IMR-90 (cell line): ENCODE measurements around the gene MON1A. TPM values are rescaled to one million over a fixed set of nuclear protein-coding genes. Genes with fewer than 3 reads are reported as not detected.

Source experiments
- ATAC-seq: fragments of 200-7000 bp; cut with Tn5 transposase; 2 replicates; pipeline ENCODE4 v1.9.1; 2020; ENCODE audit warnings: low read depth, mild to moderate bottlenecking, moderate library complexity
- BruUV-seq: library from RNA; stranded (reverse); fragments of 400-500 nt; replicated peaks from 2 replicates; lab custom pipeline; 2021; lab: Mats Ljungman, UMichigan
- CTCF ChIA-PET: fragments of 300-600 bp; formaldehyde crosslinking; extraction: SDS; loops from one replicate; lab custom pipeline; 2021; ENCODE audit warnings: antibody characterized with exemption; lab: Yijun Ruan, JAX
- POLR2A ChIA-PET: fragments of 300-600 bp; sonication (Branson Sonifier 250); formaldehyde crosslinking; loops from one replicate; lab custom pipeline; 2022; ENCODE audit warnings: antibody characterized with exemption; ENCODE audit not compliant: unreplicated experiment; lab: Charles Lee
- DNase-seq: peaks from one replicate; pipeline ENCODE4 v3.0.0; 2013
- H2AFZ ChIP-seq: replicated peaks from 2 replicates; pipeline ENCODE3; 2013; ENCODE audit warnings: low read length, mild to moderate bottlenecking; ENCODE audit not compliant: poor library complexity
- H2AK5ac ChIP-seq: 2 replicates; pipeline ENCODE4 v1.6.1; 2013; ENCODE audit warnings: low read depth, low read length, inconsistent platforms
- H2AK9ac ChIP-seq: replicated peaks from 2 replicates; pipeline ENCODE3; 2013; ENCODE audit warnings: mild to moderate bottlenecking, low read depth, low read length, moderate library complexity; ENCODE audit not compliant: poor library complexity
- H2BK120ac ChIP-seq: 2 replicates; pipeline ENCODE4 v1.6.1; 2013; ENCODE audit warnings: low read depth, low read length, inconsistent platforms
- H2BK15ac ChIP-seq: 3 replicates; pipeline ENCODE4 v1.6.1; 2013; ENCODE audit warnings: low read depth, low read length, inconsistent platforms
- H2BK20ac ChIP-seq: 2 replicates; pipeline ENCODE4 v1.6.1; 2013; ENCODE audit warnings: low read depth, mild to moderate bottlenecking, inconsistent platforms, low read length, moderate library complexity
- H2BK5ac ChIP-seq: 2 replicates; pipeline ENCODE4 v1.6.1; 2013; ENCODE audit warnings: mild to moderate bottlenecking, low read depth, low read length, inconsistent platforms; ENCODE audit not compliant: poor library complexity, severe bottlenecking
- H3K14ac ChIP-seq: replicated peaks from 2 replicates; pipeline ENCODE4 v1.6.1; 2013; ENCODE audit warnings: low read depth, low read length, inconsistent platforms
- H3K18ac ChIP-seq: 2 replicates; pipeline ENCODE4 v1.6.1; 2013; ENCODE audit warnings: low read depth, low read length, control low read depth
- H3K23ac ChIP-seq: 2 replicates; pipeline ENCODE4 v1.6.1; 2013; ENCODE audit warnings: low read depth, low read length, inconsistent platforms
- H3K27ac ChIP-seq: 2 replicates; pipeline ENCODE4 v1.5.1; 2013; ENCODE audit warnings: mild to moderate bottlenecking, control low read depth, low read length; ENCODE audit not compliant: insufficient read depth
- H3K27me3 ChIP-seq: 2 replicates; pipeline ENCODE4 v1.6.1; 2013; ENCODE audit warnings: low read length; ENCODE audit not compliant: control insufficient read depth, insufficient read depth
- H3K36me3 ChIP-seq: 2 replicates; pipeline ENCODE4 v1.6.1; 2013; ENCODE audit warnings: low read length, mixed read lengths; ENCODE audit not compliant: control insufficient read depth, insufficient read depth
- H3K4ac ChIP-seq: 2 replicates; pipeline ENCODE4 v1.6.1; 2013; ENCODE audit warnings: low read depth, low read length, inconsistent platforms
- H3K4me1 ChIP-seq: 2 replicates; pipeline ENCODE4 v1.6.1; 2013; ENCODE audit warnings: low read length, mixed read lengths; ENCODE audit not compliant: control insufficient read depth, insufficient read depth
- H3K4me2 ChIP-seq: 2 replicates; pipeline ENCODE4 v1.6.1; 2013; ENCODE audit warnings: low read depth, mild to moderate bottlenecking, control low read depth, low read length, moderate library complexity
- H3K4me3 ChIP-seq: 2 replicates; pipeline ENCODE4 v1.5.1; 2013; ENCODE audit warnings: low read depth, mild to moderate bottlenecking, control low read depth, low read length, moderate library complexity; ENCODE audit not compliant: insufficient read depth
- H3K56ac ChIP-seq: 2 replicates; pipeline ENCODE4 v1.6.1; 2013; ENCODE audit warnings: low read length, inconsistent platforms; ENCODE audit not compliant: insufficient read depth; ENCODE audit errors: extremely low read depth
- H3K79me1 ChIP-seq, 2 experiments: 2 replicates each; pipeline ENCODE4 v1.6.1; 2013; ENCODE audit warnings: low read length in 2 of 2, inconsistent platforms in 1 of 2, low read depth in 1 of 2
- H3K9ac ChIP-seq: 2 replicates; pipeline ENCODE4 v1.6.1; 2013; ENCODE audit warnings: low read depth, low read length, control low read depth
- H3K9me1 ChIP-seq: 2 replicates; pipeline ENCODE4 v1.6.1; 2013; ENCODE audit warnings: low read length, inconsistent platforms; ENCODE audit not compliant: insufficient read depth
- H3K9me3 ChIP-seq: 2 replicates; pipeline ENCODE4 v1.6.1; 2013; ENCODE audit warnings: low read length; ENCODE audit not compliant: control insufficient read depth, insufficient read depth
- H4K20me1 ChIP-seq: 2 replicates; pipeline ENCODE4 v1.6.1; 2013; ENCODE audit warnings: low read length, inconsistent platforms; ENCODE audit not compliant: insufficient read depth
- H4K5ac ChIP-seq: 2 replicates; pipeline ENCODE4 v1.6.1; 2013; ENCODE audit warnings: mild to moderate bottlenecking, low read depth, low read length, control low read depth
- H4K8ac ChIP-seq, 2 experiments: 2 replicates each; pipeline ENCODE4 v1.6.1; 2013; ENCODE audit warnings: low read depth in 2 of 2, low read length in 2 of 2, control low read depth in 1 of 2, inconsistent platforms in 1 of 2
- H4K91ac ChIP-seq: 2 replicates; pipeline ENCODE4 v1.6.1; 2013; ENCODE audit warnings: low read depth, low read length, inconsistent platforms; ENCODE audit not compliant: insufficient read depth
- BHLHE40 ChIP-seq: fragments of 150-350 bp; IDR thresholded peaks from 2 replicates; pipeline ENCODE4 v1.6.1; 2016; ENCODE audit warnings: mild to moderate bottlenecking, low read depth, low read length
- CEBPB ChIP-seq: IDR thresholded peaks from 2 replicates; pipeline ENCODE4 v1.6.1; 2012; ENCODE audit warnings: low read depth, low read length, improper control_type of control experiment
- CHD1 ChIP-seq: IDR thresholded peaks from 2 replicates; pipeline ENCODE4 v1.6.1; 2012; ENCODE audit warnings: low read depth, low read length, improper control_type of control experiment
- FOS ChIP-seq: fragments of 150-350 bp; IDR thresholded peaks from 2 replicates; pipeline ENCODE4 v1.6.1; 2016; ENCODE audit warnings: low read depth, low read length
- MAFK ChIP-seq: IDR thresholded peaks from 2 replicates; pipeline ENCODE4 v1.6.1; 2012; ENCODE audit warnings: low read depth, low read length, improper control_type of control experiment
- MAZ ChIP-seq: IDR thresholded peaks from 2 replicates; pipeline ENCODE4 v1.6.1; 2012; ENCODE audit warnings: low read depth, mild to moderate bottlenecking, low read length, improper control_type of control experiment, moderate library complexity, borderline replicate concordance
- MXI1 ChIP-seq: IDR thresholded peaks from 2 replicates; pipeline ENCODE4 v1.6.1; 2012; ENCODE audit warnings: low read depth, mild to moderate bottlenecking, low read length, moderate library complexity, borderline replicate concordance
- NFE2L2 ChIP-seq: fragments of 150-350 bp; IDR thresholded peaks from 2 replicates; pipeline ENCODE4 v1.6.1; 2016; ENCODE audit warnings: low read depth, mild to moderate bottlenecking, low read length
- POLR2A ChIP-seq: IDR thresholded peaks from 2 replicates; pipeline ENCODE4 v1.6.1; 2012; ENCODE audit warnings: mild to moderate bottlenecking, low read depth, low read length
- RAD21 ChIP-seq: IDR thresholded peaks from 2 replicates; pipeline ENCODE4 v1.6.1; 2012; ENCODE audit warnings: low read length, improper control_type of control experiment
- RCOR1 ChIP-seq: IDR thresholded peaks from 2 replicates; pipeline ENCODE4 v1.6.1; 2012; ENCODE audit warnings: mild to moderate bottlenecking, low read length, improper control_type of control experiment; ENCODE audit not compliant: insufficient replicate concordance
- RFX5 ChIP-seq: IDR thresholded peaks from 2 replicates; pipeline ENCODE4 v1.8.0; 2012; ENCODE audit warnings: low read depth, mild to moderate bottlenecking, low read length, moderate library complexity
- SMC3 ChIP-seq: fragments of 150-350 bp; IDR thresholded peaks from 2 replicates; pipeline ENCODE4 v1.6.1; 2016; ENCODE audit warnings: low read depth, mild to moderate bottlenecking, antibody characterized with exemption, low read length, moderate library complexity
- WGBS, 2 experiments: methylation state at CpG; one replicate each; pipeline versions ENCODE4 v1.1.5 to v1.1.7; 2013; ENCODE audit warnings: missing lambda C conversion rate in 2 of 2; ENCODE audit not compliant: insufficient read length in 1 of 2; ENCODE audit errors: extremely low coverage in 2 of 2; 5-methylcytosine and 5-hydroxymethylcytosine counted together
- dilution Hi-C: fragments of 300-500 bp; cut with HindIII; formaldehyde crosslinking; loops from one replicate; pipeline ENCODE4 v1.14.3; 2018; ENCODE audit warnings: low sequenced_read_pairs; ENCODE audit not compliant: unreplicated experiment
- in situ Hi-C: fragments of 300-500 bp; cut with MboI; formaldehyde crosslinking; loops from 3 replicates; pipeline ENCODE4 v1.14.3; 2019; ENCODE audit warnings: low sequenced_read_pairs, inconsistent platforms, mixed read lengths
- intact Hi-C: fragments of 100-400 bp; cut with micrococcal nuclease; formaldehyde crosslinking; loops from 2 replicates; pipeline ENCODE4 v1.10.0; 2022
- polyA plus RNA-seq, 3 experiments: library from polyadenylated mRNA; depleted of rRNA; stranded (reverse); fragments of >200 nt; gene quantifications; 2 replicates each; pipeline ENCODE4 v1.2.3, GENCODE V29; 2012; ENCODE audit warnings: low replicate concordance in 1 of 3
- total RNA-seq: library from RNA; depleted of rRNA; stranded (reverse); fragments of >200 nt; gene quantifications from 2 replicates; pipeline ENCODE4 v1.2.3, GENCODE V29; 2012
- TF ChIP-seq, protein P1 (sequence below): conservative IDR thresholded peaks from 2 replicates; pipeline ENCODE4 v1.5.1; 2012; ENCODE audit warnings: mild to moderate bottlenecking, low read depth, low read length, improper control_type of control experiment
- TF ChIP-seq, protein P2 (sequence below): fragments of 150-350 bp; IDR thresholded peaks from 2 replicates; pipeline ENCODE4 v1.6.1; 2016; ENCODE audit warnings: low read depth, mild to moderate bottlenecking, low read length, moderate library complexity, borderline replicate concordance
- TF ChIP-seq, protein P3 (sequence below): fragments of 150-350 bp; IDR thresholded peaks from 2 replicates; pipeline ENCODE4 v1.6.1; 2017; ENCODE audit warnings: mild to moderate bottlenecking, antibody characterized with exemption, low read length, low read depth

The MON1A gene
- total and polyA plus RNA-seq, 2 of the 4 experiments (the other 2 are of a cell fraction): 8.2 to 13.5 TPM

DNA sequence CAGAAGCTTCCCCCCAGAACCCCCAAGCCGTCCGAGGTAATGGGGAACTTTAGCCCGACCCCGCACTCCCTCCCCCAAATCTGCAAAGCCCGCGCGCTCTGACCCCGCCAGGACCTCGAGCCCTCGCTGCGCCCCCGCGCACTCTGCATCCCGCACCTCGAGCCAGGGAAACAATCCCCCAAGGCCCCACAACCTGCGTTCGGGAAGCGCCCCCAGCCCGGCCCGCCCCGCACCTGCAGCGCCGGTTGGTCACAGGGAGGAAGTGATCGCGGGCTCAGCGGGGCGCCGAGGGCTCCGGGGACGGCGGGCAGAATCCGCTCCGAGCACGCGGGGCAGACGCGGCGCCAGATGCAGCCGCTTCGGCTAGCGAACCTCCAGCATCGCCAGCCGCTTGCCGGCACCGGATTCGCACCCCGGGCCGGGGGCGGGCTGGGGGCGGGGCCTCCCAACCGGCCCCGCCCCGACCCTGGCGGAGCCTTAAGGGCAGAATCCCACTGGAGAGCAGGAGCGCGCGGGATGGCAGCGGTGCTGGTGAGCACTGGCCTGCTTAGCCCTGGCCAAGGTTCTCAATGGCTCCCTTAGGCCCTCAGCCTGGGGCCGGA, 60.0 kb downstream of the MON1A start, which contains the start of gene CAMKV:
CAMKV (minus strand) TSS at position 382 of the 602 bp plus-strand sequence. CDS start 7,518 bp downstream, outside the sequence.
- peak; percentile 53; the same call in 1 of the 2 replicates for ATAC-seq
- 4% methylated on average over 20 of the region's 59 CpGs; no CpG with 5 or more reads in 1 of the 2 experiments for WGBS, 2 experiments
- no peak within 1 kb of the TSS for H2BK15ac ChIP-seq
- ChIA-PET CTCF (no interaction called here), POLR2A (no interaction called here)
- no peak within 1 kb of the TSS for H4K8ac ChIP-seq
- no peak for TF ChIP-seq CEBPB
- no peak for TF ChIP-seq NFE2L2
- no peak for TF ChIP-seq MAFK
- TF ChIP-seq RFX5: no peak
- TF ChIP-seq BHLHE40: no peak
- TF ChIP-seq, protein P1, sequence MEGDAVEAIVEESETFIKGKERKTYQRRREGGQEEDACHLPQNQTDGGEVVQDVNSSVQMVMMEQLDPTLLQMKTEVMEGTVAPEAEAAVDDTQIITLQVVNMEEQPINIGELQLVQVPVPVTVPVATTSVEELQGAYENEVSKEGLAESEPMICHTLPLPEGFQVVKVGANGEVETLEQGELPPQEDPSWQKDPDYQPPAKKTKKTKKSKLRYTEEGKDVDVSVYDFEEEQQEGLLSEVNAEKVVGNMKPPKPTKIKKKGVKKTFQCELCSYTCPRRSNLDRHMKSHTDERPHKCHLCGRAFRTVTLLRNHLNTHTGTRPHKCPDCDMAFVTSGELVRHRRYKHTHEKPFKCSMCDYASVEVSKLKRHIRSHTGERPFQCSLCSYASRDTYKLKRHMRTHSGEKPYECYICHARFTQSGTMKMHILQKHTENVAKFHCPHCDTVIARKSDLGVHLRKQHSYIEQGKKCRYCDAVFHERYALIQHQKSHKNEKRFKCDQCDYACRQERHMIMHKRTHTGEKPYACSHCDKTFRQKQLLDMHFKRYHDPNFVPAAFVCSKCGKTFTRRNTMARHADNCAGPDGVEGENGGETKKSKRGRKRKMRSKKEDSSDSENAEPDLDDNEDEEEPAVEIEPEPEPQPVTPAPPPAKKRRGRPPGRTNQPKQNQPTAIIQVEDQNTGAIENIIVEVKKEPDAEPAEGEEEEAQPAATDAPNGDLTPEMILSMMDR: no peak
- no peak for TF ChIP-seq RAD21
- no peak for TF ChIP-seq POLR2A
- no peak for TF ChIP-seq CHD1
- no peak for TF ChIP-seq RCOR1
- TF ChIP-seq MXI1: no peak
- no peak for TF ChIP-seq SMC3
- TF ChIP-seq MAZ: no peak
- TF ChIP-seq FOS: no peak
- TF ChIP-seq, protein P2, sequence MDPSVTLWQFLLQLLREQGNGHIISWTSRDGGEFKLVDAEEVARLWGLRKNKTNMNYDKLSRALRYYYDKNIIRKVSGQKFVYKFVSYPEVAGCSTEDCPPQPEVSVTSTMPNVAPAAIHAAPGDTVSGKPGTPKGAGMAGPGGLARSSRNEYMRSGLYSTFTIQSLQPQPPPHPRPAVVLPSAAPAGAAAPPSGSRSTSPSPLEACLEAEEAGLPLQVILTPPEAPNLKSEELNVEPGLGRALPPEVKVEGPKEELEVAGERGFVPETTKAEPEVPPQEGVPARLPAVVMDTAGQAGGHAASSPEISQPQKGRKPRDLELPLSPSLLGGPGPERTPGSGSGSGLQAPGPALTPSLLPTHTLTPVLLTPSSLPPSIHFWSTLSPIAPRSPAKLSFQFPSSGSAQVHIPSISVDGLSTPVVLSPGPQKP: no peak
- TF ChIP-seq, protein P3, sequence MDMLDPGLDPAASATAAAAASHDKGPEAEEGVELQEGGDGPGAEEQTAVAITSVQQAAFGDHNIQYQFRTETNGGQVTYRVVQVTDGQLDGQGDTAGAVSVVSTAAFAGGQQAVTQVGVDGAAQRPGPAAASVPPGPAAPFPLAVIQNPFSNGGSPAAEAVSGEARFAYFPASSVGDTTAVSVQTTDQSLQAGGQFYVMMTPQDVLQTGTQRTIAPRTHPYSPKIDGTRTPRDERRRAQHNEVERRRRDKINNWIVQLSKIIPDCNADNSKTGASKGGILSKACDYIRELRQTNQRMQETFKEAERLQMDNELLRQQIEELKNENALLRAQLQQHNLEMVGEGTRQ: no peak
- H3K4me1 ChIP-seq: no peaks in the 10 kb centered on the region
- no peak within 1 kb of the TSS for H2AK5ac ChIP-seq
- no peaks in the 10 kb centered on the region for H3K9me1 ChIP-seq
- no peak within 1 kb of the TSS for H3K14ac ChIP-seq
- H4K20me1 ChIP-seq: no peaks in the 10 kb centered on the region
- H3K4me3 ChIP-seq: no peak within 1 kb of the TSS
- no peak within 1 kb of the TSS for H3K23ac ChIP-seq
- H2BK20ac ChIP-seq: no peak within 1 kb of the TSS
- no peaks in the 10 kb centered on the region for H3K36me3 ChIP-seq
- H3K4me2 ChIP-seq: no peak within 1 kb of the TSS; the same call in 1 of the 2 replicates
- H3K9ac ChIP-seq: no peak within 1 kb of the TSS
- no peaks in the 10 kb centered on the region for H3K9me3 ChIP-seq
- no peak within 1 kb of the TSS for H2BK5ac ChIP-seq
- no peak within 1 kb of the TSS for H3K56ac ChIP-seq
- no peak within 1 kb of the TSS for H2AK9ac ChIP-seq
- H3K27me3 ChIP-seq: peaks cover 72% of the 10 kb centered on the region
- no TSS peak for BruUV-seq
- H3K27ac ChIP-seq: no peak within 1 kb of the TSS
- H2BK120ac ChIP-seq: no peak within 1 kb of the TSS
- H3K79me1 ChIP-seq: no peaks in the 10 kb centered on the region
- dilution Hi-C loops (no loop called here), in situ Hi-C loops (no loop called here), intact Hi-C loops (no loop called here)
- H3K18ac ChIP-seq: no peak within 1 kb of the TSS
- DNase-seq: no peak
- no peak within 1 kb of the TSS for H4K5ac ChIP-seq
- H3K4ac ChIP-seq: no peak within 1 kb of the TSS
- H2AFZ ChIP-seq: peak within 1 kb of the TSS; percentile 49
- no peak within 1 kb of the TSS for H4K91ac ChIP-seq
